Mesendoderm (in vitro differentiated cells): ENCODE data around the gene PLXNA1.
A peak's percentile ranks its signal among the peaks of the same experiment; 100 is the strongest.

Source experiments
- DNase-seq: peaks from one replicate; pipeline ENCODE4 v3.0.0; 2013
- H2AK5ac ChIP-seq: 2 replicates; pipeline ENCODE4 v1.6.1; 2013; ENCODE audit warnings: low read length, inconsistent platforms
- H2BK120ac ChIP-seq: 2 replicates; pipeline ENCODE4 v1.6.1; 2013; ENCODE audit warnings: low read depth, mild to moderate bottlenecking, low read length, moderate library complexity, mixed read lengths
- H2BK15ac ChIP-seq: replicated peaks from 2 replicates; pipeline ENCODE4 v1.6.1; 2013; ENCODE audit warnings: low read depth, mild to moderate bottlenecking, moderate library complexity
- H2BK5ac ChIP-seq: 2 replicates; pipeline ENCODE4 v1.6.1; 2013; ENCODE audit warnings: low read length, inconsistent platforms
- H3K18ac ChIP-seq: 2 replicates; pipeline ENCODE4 v1.6.1; 2013; ENCODE audit warnings: mild to moderate bottlenecking, low read length, mixed read lengths
- H3K23ac ChIP-seq: one replicate; pipeline ENCODE4 v1.6.1; 2013; ENCODE audit warnings: low read length
- H3K27ac ChIP-seq: 2 replicates; pipeline ENCODE4 v1.5.1; 2013; ENCODE audit warnings: low read depth, mild to moderate bottlenecking, inconsistent platforms, low read length, moderate library complexity
- H3K27me3 ChIP-seq: 2 replicates; pipeline ENCODE4 v1.6.1; 2013; ENCODE audit warnings: low read length, control low read depth, mild to moderate bottlenecking, inconsistent platforms; ENCODE audit not compliant: insufficient read depth, poor library complexity
- H3K36me3 ChIP-seq: 2 replicates; pipeline ENCODE4 v1.6.1; 2013; ENCODE audit warnings: low read length, inconsistent platforms; ENCODE audit not compliant: control insufficient read depth, insufficient read depth
- H3K4ac ChIP-seq: one replicate; pipeline ENCODE4 v1.6.1; 2013; ENCODE audit warnings: low read depth, mild to moderate bottlenecking, low read length, moderate library complexity
- H3K4me1 ChIP-seq: 2 replicates; pipeline ENCODE4 v1.6.1; 2013; ENCODE audit warnings: low read depth, low read length, inconsistent platforms; ENCODE audit not compliant: control insufficient read depth
- H3K4me2 ChIP-seq: 2 replicates; pipeline ENCODE4 v1.6.1; 2013; ENCODE audit warnings: low read length
- H3K4me3 ChIP-seq: 2 replicates; pipeline ENCODE4 v1.5.1; 2013; ENCODE audit warnings: mild to moderate bottlenecking, low read length
- H3K56ac ChIP-seq: one replicate; pipeline ENCODE4 v1.6.1; 2013; ENCODE audit warnings: low read length
- H3K79me1 ChIP-seq: 2 replicates; pipeline ENCODE4 v1.6.1; 2013; ENCODE audit warnings: low read length, inconsistent platforms
- H3K79me2 ChIP-seq: 2 replicates; pipeline ENCODE4 v1.6.1; 2013; ENCODE audit warnings: mild to moderate bottlenecking, low read length; ENCODE audit not compliant: control insufficient read depth, insufficient read depth
- H3K9ac ChIP-seq: 2 replicates; pipeline ENCODE4 v1.6.1; 2013; ENCODE audit warnings: low read length, inconsistent platforms
- H4K5ac ChIP-seq: one replicate; pipeline ENCODE4 v1.6.1; 2013; ENCODE audit warnings: low read length
- H4K8ac ChIP-seq: one replicate; pipeline ENCODE4 v1.6.1; 2013; ENCODE audit warnings: low read depth, mild to moderate bottlenecking, control low read depth, low read length, moderate library complexity
- WGBS: extraction: QIAGEN DNeasy Blood & Tissue Kit; methylation state at CpG from one replicate; pipeline ENCODE4 v1.1.7; 2013; ENCODE audit warnings: low lambda C conversion rate, missing lambda C conversion rate; ENCODE audit not compliant: insufficient coverage; ENCODE audit errors: extremely low coverage; 5-methylcytosine and 5-hydroxymethylcytosine counted together

PLXNA1 gene

DNA sequence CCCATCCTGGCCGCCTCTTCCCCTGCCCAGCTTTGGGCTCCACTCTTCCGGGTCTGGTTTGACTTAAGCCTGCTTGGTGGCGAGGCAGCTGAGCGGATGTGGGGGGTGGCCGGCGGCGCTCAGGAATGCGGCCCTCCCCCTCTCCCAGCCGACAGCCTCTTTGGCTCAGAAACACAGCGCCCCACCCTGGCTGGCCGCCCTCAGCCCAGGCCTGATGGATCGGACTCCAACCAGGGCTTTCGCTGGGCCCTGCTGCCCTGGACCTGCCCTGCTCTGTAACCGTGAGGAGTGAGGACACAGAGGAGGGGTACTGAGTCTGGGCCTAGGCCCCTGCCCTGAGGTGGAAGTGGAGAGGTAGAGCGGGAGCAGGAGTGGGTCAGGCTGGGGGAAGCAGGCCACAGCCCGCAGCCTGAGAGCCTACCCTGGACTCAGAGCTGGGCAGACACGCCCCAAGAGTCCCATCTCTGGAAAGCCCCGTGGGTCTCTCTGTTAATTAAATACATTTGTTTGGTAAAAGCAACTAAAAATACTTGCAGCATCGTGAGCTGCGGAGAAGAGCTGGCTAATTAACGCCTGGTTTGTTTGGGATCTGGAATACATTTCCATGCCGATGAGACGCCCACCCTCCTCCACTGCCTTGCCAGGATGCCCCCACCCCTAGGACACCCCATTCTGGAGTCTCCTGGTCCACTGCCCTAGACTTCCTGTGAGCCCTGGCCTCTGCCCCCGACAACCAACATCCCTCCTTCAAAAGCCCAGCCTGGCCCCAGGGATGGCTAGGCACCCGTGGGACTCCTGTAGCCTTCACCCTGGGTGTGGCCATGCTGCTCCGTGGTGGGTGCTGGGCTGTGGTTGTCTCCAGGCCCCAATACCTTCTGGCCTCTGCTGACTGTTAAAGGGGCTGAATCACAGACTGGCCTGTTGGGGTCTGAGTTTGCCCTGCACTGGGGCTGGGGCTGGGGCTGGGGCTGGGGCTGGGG lies 19.6 kb downstream of the PLXNA1 start:
- no peak overlapping the region for H2BK120ac ChIP-seq
- H3K4me1 ChIP-seq, result peaks cover 9% of the 10 kb centered on the region
- H2AK5ac ChIP-seq, result no peak overlapping the region
- peak overlapping the region; percentile 90 for H3K56ac ChIP-seq
- DNase-seq, result peak; percentile 96
- H3K9ac ChIP-seq, result peak overlapping the region; percentile 75
- H3K4me3 ChIP-seq, result no peak overlapping the region
- no peaks in the 10 kb centered on the region for H3K36me3 ChIP-seq
- no peak overlapping the region for H4K8ac ChIP-seq
- peak overlapping the region; percentile 4 for H3K27ac ChIP-seq
- H2BK5ac ChIP-seq, result peak overlapping the region; percentile 73
- no peak overlapping the region for H3K4ac ChIP-seq
- no peak overlapping the region for H3K23ac ChIP-seq
- H3K18ac ChIP-seq, result peak overlapping the region; percentile 40
- H2BK15ac ChIP-seq, result no peak overlapping the region
- no peaks in the 10 kb centered on the region for H3K27me3 ChIP-seq
- H4K5ac ChIP-seq, result no peak overlapping the region
- WGBS, result no CpG with 5 or more reads among the region's 26 CpGs
- no peak overlapping the region for H3K4me2 ChIP-seq
- H3K79me2 ChIP-seq, result peaks cover 8% of the 10 kb centered on the region
- H3K79me1 ChIP-seq, result peaks cover 19% of the 10 kb centered on the region

DNA sequence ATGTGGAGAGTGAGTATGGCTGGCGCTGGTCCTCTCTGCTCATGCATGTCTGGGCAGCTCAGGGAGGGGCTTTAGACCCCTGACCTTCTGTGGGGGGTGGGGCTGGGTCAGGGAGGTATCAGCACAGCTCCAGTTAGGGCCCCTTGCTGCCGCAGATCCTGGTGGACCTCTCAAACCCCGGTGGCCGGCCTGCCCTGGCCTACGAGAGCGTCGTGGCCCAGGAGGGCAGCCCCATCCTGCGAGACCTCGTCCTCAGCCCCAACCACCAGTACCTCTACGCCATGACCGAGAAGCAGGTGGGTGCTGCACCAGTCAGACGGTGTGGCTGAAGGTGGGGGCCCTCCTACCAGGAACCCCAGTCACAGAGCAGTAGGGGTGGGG lies 20.2 kb downstream of the PLXNA1 start:
- no peak overlapping the region for H3K18ac ChIP-seq
- peaks cover 4% of the 10 kb centered on the region for H3K79me2 ChIP-seq
- no peak overlapping the region for H2BK120ac ChIP-seq
- H2AK5ac ChIP-seq, result no peak overlapping the region
- peaks cover 3% of the 10 kb centered on the region for H3K36me3 ChIP-seq
- H3K4me1 ChIP-seq, result peaks cover 9% of the 10 kb centered on the region
- H4K8ac ChIP-seq, result no peak overlapping the region
- H2BK15ac ChIP-seq, result no peak overlapping the region
- H3K79me1 ChIP-seq, result peaks cover 16% of the 10 kb centered on the region
- H3K4me2 ChIP-seq, result no peak overlapping the region
- H4K5ac ChIP-seq, result no peak overlapping the region
- DNase-seq, result no peak
- no peak overlapping the region for H3K4ac ChIP-seq
- no peaks in the 10 kb centered on the region for H3K27me3 ChIP-seq
- no peak overlapping the region for H3K27ac ChIP-seq
- WGBS, result no CpG with 5 or more reads among the region's 12 CpGs
- H3K56ac ChIP-seq, result peak overlapping the region; percentile 25
- no peak overlapping the region for H3K9ac ChIP-seq
- H3K4me3 ChIP-seq, result no peak overlapping the region
- no peak overlapping the region for H2BK5ac ChIP-seq
- H3K23ac ChIP-seq, result no peak overlapping the region

DNA sequence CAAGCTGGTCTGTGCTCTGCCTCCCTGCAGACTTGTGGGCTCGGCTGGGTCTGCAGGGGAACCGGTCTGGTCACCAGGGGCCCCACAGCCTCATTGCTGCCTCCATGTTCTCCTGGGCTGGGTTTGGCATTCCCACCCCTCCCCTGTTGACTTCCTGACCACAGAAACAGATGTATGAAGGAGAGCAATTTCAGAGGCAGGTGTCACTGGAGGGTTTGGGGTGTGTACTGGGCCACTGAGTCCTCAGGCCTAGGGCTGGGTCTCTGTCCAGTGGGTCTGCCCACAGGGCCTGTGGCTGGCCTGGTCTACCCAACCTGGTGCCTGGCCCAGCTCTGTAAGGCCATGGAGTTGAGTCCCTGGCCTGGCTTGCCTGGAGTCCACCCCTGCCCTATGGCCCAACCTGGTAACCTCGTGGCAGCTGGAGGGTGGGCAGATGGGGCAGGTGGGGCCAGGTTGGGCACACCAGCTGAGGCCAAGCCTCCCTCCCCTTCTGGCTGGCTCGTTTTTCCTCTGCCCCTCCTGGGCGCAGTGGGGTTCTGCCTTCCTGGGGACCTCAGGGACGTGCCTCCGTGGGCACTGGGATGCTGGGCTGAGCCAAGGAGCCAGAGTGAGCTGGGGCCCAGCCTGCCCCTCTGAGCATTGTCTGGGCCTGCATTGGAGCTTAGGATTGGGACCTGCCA lies 20.8 kb downstream of the PLXNA1 start:
- Histone ChIP-seq H3K4ac (no peak overlapping the region), H2AK5ac (no peak overlapping the region), H4K8ac (no peak overlapping the region), H3K36me3 (peaks cover 3% of the 10 kb centered on the region), H3K18ac (no peak overlapping the region), H3K4me1 (peaks cover 9% of the 10 kb centered on the region), H3K27ac (no peak overlapping the region), H3K79me2 (peaks cover 2% of the 10 kb centered on the region), H3K4me3 (no peak overlapping the region), H2BK15ac (no peak overlapping the region), H2BK5ac (no peak overlapping the region), H2BK120ac (no peak overlapping the region), H3K9ac (no peak overlapping the region), H3K79me1 (peaks cover 13% of the 10 kb centered on the region), H3K56ac (peak overlapping the region; percentile 25), H3K27me3 (no peaks in the 10 kb centered on the region), H4K5ac (no peak overlapping the region), H3K23ac (no peak overlapping the region), H3K4me2 (no peak overlapping the region)
- DNase-seq, result no peak
- WGBS, result no CpG with 5 or more reads among the region's 7 CpGs

DNA sequence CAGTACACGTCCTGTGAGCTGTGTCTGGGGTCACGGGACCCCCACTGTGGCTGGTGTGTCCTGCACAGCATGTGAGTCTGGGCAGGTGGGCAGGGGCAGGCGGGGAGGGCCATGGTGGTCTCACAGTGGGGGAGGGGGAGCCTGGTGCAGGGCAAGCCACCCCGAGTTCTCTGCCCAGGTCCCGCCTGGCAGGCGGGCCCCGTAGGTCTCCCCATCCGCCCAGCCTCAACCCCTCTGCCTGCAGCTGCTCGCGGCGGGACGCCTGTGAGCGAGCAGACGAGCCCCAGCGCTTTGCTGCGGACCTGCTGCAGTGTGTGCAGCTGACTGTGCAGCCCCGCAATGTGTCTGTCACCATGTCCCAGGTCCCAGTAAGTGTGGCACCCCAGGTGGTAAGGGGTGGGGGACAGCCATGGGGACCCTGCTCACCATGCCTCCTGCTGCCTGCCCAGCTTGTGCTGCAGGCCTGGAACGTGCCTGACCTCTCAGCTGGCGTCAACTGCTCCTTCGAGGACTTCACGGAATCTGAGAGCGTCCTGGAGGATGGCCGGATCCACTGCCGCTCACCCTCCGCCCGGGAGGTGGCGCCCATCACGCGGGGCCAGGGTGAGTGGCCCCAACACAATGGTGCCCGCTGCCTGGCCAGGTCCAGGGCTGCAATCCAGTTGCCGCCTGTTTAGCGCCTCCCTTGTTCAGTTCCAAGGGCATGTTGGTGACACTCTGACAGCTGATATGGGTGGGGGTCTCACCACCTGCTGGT lies 21.9 kb downstream of the PLXNA1 start:
- H3K4me2 ChIP-seq, result no peak overlapping the region
- H2AK5ac ChIP-seq, result no peak overlapping the region
- peaks cover 9% of the 10 kb centered on the region for H3K4me1 ChIP-seq
- no peak overlapping the region for H3K4me3 ChIP-seq
- H2BK5ac ChIP-seq, result no peak overlapping the region
- H3K27ac ChIP-seq, result no peak overlapping the region
- no peak overlapping the region for H2BK15ac ChIP-seq
- no peak overlapping the region for H3K23ac ChIP-seq
- peaks cover 2% of the 10 kb centered on the region for H3K79me2 ChIP-seq
- no CpG with 5 or more reads among the region's 32 CpGs for WGBS
- peaks cover 13% of the 10 kb centered on the region for H3K79me1 ChIP-seq
- peaks cover 3% of the 10 kb centered on the region for H3K36me3 ChIP-seq
- no peak overlapping the region for H3K18ac ChIP-seq
- H2BK120ac ChIP-seq, result no peak overlapping the region
- H4K5ac ChIP-seq, result no peak overlapping the region
- no peaks in the 10 kb centered on the region for H3K27me3 ChIP-seq
- no peak for DNase-seq
- H3K4ac ChIP-seq, result no peak overlapping the region
- no peak overlapping the region for H3K56ac ChIP-seq
- H3K9ac ChIP-seq, result no peak overlapping the region
- H4K8ac ChIP-seq, result no peak overlapping the region

GRCh38 chr3:127005864-127006500 lies 23.1 kb downstream of the PLXNA1 start:
- H2BK5ac ChIP-seq, result no peak overlapping the region
- peaks cover 9% of the 10 kb centered on the region for H3K4me1 ChIP-seq
- peaks cover 3% of the 10 kb centered on the region for H3K36me3 ChIP-seq
- H3K4me3 ChIP-seq, result no peak overlapping the region
- peaks cover 2% of the 10 kb centered on the region for H3K79me2 ChIP-seq
- no peak overlapping the region for H2BK15ac ChIP-seq
- no peak overlapping the region for H3K18ac ChIP-seq
- H3K79me1 ChIP-seq, result peaks cover 10% of the 10 kb centered on the region
- H3K4me2 ChIP-seq, result no peak overlapping the region
- no peak overlapping the region for H3K4ac ChIP-seq
- no peak overlapping the region for H4K8ac ChIP-seq
- H2BK120ac ChIP-seq, result no peak overlapping the region
- H3K23ac ChIP-seq, result no peak overlapping the region
- no peak overlapping the region for H4K5ac ChIP-seq
- no peak overlapping the region for H3K56ac ChIP-seq
- H3K27ac ChIP-seq, result no peak overlapping the region
- no peaks in the 10 kb centered on the region for H3K27me3 ChIP-seq
- WGBS, result no CpG with 5 or more reads among the region's 17 CpGs
- no peak for DNase-seq
- no peak overlapping the region for H2AK5ac ChIP-seq
- H3K9ac ChIP-seq, result no peak overlapping the region
